K562 treated with DMSO at 1 percent for 48 hours (cell line): ENCODE results near the gene ART3. TPM values are rescaled to one million over a fixed set of nuclear protein-coding genes. Genes with fewer than 3 reads are reported as not detected.

Experiments
- total RNA-seq: library from RNA; unstranded; fragments of 300-600 nt; gene quantifications from 2 replicates; pipeline ENCODE4 v1.2.3, GENCODE V29; 2022; ENCODE audit warnings: low replicate concordance; ENCODE audit errors: extremely low read depth

The ART3 gene, protein sequence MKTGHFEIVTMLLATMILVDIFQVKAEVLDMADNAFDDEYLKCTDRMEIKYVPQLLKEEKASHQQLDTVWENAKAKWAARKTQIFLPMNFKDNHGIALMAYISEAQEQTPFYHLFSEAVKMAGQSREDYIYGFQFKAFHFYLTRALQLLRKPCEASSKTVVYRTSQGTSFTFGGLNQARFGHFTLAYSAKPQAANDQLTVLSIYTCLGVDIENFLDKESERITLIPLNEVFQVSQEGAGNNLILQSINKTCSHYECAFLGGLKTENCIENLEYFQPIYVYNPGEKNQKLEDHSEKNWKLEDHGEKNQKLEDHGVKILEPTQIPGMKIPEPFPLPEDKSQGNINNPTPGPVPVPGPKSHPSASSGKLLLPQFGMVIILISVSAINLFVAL
- not detected in 2 replicates for total RNA-seq

DNA sequence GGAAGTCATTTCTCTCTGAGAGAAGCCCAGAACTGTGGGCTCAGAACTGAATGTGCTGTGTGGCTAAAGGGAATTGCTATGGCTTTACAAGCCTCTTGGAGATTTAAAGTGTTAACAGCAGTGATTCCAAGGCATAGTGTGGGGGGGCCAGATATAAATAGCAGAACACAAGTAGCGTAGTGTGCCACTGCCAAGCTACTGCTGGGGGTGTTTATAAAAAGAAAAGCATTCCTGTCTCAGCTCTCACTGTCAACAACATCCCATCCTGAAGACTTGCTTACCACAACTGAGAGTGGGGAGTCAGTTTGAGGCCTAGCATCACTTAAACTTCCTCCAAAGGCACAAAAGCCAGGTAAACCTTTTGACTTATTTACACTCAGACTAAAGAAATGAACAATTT, at the start of gene ART3:
Gene ART3 (plus strand): TSS at position 242 of the 400 bp plus-strand sequence. CDS start 1,181 bp downstream, outside the sequence.

DNA sequence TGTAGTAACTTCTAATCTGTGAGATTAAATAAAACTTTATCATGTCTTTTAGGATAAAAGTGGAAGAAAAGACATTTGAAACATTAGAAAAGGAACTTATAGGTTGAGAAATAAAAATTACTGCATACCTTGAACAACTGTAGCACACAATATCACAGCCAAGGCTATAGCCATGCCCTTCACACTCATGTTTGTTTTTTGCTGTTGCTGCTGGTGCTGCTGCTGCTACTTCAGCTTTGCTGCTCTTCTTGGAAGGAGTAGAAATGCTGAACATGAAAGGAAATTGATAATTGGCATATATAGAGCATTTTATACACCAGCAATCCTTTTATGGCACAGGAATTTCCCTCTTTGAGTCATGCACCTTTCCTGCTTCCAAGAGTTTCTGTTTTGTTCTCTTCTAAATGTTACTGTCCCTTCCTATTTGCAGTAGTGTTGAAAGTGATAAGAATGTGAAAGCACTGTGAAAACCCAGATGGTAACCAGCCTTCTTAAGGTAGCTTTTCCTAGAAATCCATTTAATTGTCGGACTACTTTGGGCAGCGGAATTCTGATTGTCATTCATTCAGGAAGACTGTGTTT, 38.6 kb upstream of the ART3 start, which contains the start of gene CXCL11:
Gene CXCL11 (minus strand): TSS at position 272 of the 582 bp plus-strand sequence. CDS start 83 bp downstream, at position 189.

DNA sequence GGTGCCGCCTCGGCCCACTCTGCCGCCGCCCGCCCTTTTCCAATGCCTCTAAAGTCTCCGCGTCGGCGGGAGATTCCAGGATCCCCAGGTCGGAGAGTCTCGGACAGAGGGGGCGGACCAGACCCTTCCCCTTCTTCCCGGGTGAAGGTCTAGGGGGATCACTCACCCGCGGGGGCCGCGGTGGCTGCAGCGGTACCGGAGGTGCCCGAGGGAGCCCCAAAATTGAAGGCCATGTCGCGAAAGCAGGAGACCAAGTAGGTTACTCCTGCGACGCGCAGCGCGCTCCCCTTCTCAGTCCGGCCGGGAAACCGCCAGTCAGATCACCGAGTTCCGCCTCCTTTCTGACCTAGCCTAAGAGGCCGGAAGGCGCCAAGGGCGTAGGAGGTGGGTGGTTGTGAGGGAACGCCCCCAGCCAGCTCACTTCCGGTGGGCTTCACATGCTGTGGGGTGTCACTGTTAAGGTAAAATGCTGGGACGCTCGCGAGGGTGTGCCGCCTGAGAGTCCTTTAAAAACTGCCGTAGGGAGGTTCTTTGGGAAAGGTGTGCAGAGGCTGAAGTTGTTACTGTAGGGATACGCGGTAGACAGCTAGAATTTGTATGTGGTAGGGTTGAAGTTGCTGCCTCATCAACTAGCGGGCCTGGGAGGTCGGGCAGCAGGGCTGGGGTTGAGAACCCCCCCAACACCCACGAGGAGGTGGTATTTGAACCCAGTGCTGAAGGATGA, 73.8 kb downstream of the ART3 start, which contains the start of gene NUP54:
Gene NUP54 (minus strand): TSS at position 256 of the 724 bp plus-strand sequence. CDS start 23 bp downstream, at position 233.

Other genes with a start within 250 kb of the ART3 start
- not detected in 2 replicates for gene PPEF2, start 172.3 kb upstream of the ART3 start, total RNA-seq
- not detected in 2 replicates for gene NAAA, start 133.7 kb upstream of the ART3 start, total RNA-seq
- gene SDAD1, start 83.8 kb upstream of the ART3 start, total RNA-seq = not detected in 2 replicates
- gene CXCL9, start 67.2 kb upstream of the ART3 start, total RNA-seq = not detected in 2 replicates
- gene CXCL10, start 51.2 kb upstream of the ART3 start, total RNA-seq = not detected in 2 replicates
- gene CXCL11, start 38.6 kb upstream of the ART3 start, total RNA-seq = not detected in 2 replicates
- gene NUP54, start 73.7 kb downstream of the ART3 start, total RNA-seq = not detected in 2 replicates
- gene SCARB2, start 139.1 kb downstream of the ART3 start, total RNA-seq = not detected in 2 replicates
- gene FAM47E, start 177.0 kb downstream of the ART3 start, total RNA-seq = not detected in 2 replicates
- gene STBD1, start 232.0 kb downstream of the ART3 start, total RNA-seq = not detected in 2 replicates